SJCRH30 (cell line): ENCODE data around the gene DPH3. TPM values are rescaled to one million over a fixed set of nuclear protein-coding genes. Genes with fewer than 3 reads are reported as not detected.

ENCODE experiments used
- DNase-seq, 2 experiments: peaks; one replicate each; pipeline ENCODE4 v3.0.0-alpha.2; 2015 to 2020
- H3K27ac ChIP-seq: fragments of 250-450 bp; sonication (Bioruptor Pico); 2 replicates; pipeline ENCODE4 v1.5.1; 2020; ENCODE audit warnings: mild to moderate bottlenecking, moderate library complexity
- H3K27me3 ChIP-seq: fragments of 250-450 bp; sonication (Bioruptor Pico); 2 replicates; pipeline ENCODE4 v1.5.1; 2020; ENCODE audit warnings: mild to moderate bottlenecking, moderate library complexity
- H3K36me3 ChIP-seq: fragments of 250-450 bp; sonication (Bioruptor Pico); 2 replicates; pipeline ENCODE4 v1.5.1; 2020; ENCODE audit warnings: mild to moderate bottlenecking, moderate library complexity
- H3K4me1 ChIP-seq: fragments of 250-450 bp; sonication (Bioruptor Pico); 2 replicates; pipeline ENCODE4 v1.5.1; 2020; ENCODE audit warnings: mild to moderate bottlenecking, moderate library complexity
- H3K4me3 ChIP-seq: fragments of 250-450 bp; sonication (Bioruptor Pico); 2 replicates; pipeline ENCODE4 v1.5.1; 2020; ENCODE audit warnings: mild to moderate bottlenecking, moderate library complexity
- H3K9me3 ChIP-seq: fragments of 250-450 bp; sonication (Bioruptor Pico); replicated peaks from 2 replicates; pipeline ENCODE4 v1.5.1; 2020; ENCODE audit warnings: mild to moderate bottlenecking, moderate library complexity
- total RNA-seq: library from RNA; depleted of rRNA; stranded (reverse); fragments of >200 nt; shearing (Covaris generic); gene quantifications from 2 replicates; pipeline ENCODE4 v1.2.3, GENCODE V29; 2014

Gene DPH3
- total RNA-seq, 1 experiment from 2014 or later: 24.1 TPM

DNA sequence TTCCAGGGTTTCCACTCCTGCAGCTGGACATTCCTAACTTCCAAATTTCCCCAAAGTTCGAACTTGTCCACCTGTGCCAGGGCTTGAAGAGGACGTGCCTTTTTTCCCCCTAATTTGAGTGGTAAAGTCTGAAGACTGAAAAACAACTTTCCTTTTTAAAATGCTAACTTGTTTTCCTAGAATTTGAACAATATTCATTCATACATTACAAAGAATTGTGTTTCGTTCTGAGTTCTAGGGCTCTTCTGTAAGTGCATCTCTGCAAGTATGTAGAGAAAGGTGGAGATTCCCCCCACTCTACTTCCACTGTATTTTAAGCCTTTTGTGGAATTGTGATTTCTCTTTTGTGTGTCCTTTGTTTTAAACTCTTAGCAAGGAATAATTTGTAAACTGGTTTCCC is 9.4 kb downstream of the DPH3 start:
- H3K4me1 ChIP-seq: peaks cover 3% of the 10 kb centered on the region; the same call in 1 of the 2 replicates
- DNase-seq: no peak
- no peak overlapping the region for H3K4me3 ChIP-seq
- H3K36me3 ChIP-seq: no peaks in the 10 kb centered on the region; the same call in 1 of the 2 replicates
- H3K27ac ChIP-seq: no peak overlapping the region
- H3K9me3 ChIP-seq: no peaks in the 10 kb centered on the region
- no peaks in the 10 kb centered on the region for H3K27me3 ChIP-seq

DNA sequence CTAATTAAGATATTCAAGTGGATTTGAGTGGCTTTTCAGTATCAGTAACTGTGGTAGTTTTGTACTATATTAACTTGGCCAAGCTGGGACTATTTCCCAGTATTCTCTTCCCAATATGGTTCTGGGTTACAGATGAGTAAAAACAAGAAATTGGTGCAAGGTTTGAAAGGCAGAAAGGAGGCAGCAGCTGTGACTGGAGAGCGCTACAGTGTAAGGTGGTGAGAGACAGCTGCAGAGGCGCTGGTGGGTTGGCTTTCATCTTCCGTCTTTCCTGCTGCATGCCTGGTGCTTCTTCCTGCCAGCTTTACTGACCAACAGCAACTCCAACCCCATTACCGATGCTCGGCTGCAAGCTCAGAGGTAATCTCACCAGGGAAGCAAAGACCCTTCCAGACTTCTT is 9.8 kb downstream of the DPH3 start:
- H3K36me3 ChIP-seq: no peaks in the 10 kb centered on the region; the same call in 1 of the 2 replicates

DNA sequence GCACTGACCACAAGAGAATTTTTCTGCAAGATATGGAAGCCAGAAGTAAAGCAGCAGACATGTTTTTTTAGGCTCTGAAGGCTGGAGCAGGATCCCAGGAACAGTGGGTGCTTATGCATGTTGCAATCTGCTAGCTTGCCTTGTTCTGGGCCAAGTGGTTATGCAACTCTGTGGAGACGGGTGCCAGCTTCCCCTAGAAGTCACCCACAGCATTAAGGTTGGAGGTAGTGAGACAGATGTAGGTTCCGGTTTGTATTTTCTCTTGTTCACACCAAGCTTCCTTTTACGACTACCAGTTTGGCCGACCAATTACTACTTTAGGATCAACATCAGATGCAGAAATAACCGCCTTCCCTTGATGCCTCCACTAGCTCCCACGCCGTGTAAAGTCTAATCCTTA is 11.1 kb downstream of the DPH3 start:
- no peaks in the 10 kb centered on the region for H3K27me3 ChIP-seq
- DNase-seq: no peak

More for the DNA sequence above, 9.8 kb downstream of the DPH3 start:
- Histone ChIP-seq H3K27ac (no peak overlapping the region), H3K4me3 (no peak overlapping the region), H3K4me1 (peaks cover 3% of the 10 kb centered on the region; the same call in 1 of the 2 replicates), H3K27me3 (no peaks in the 10 kb centered on the region), H3K9me3 (no peaks in the 10 kb centered on the region)
- peak; percentile 29 to 63 for DNase-seq

DNA sequence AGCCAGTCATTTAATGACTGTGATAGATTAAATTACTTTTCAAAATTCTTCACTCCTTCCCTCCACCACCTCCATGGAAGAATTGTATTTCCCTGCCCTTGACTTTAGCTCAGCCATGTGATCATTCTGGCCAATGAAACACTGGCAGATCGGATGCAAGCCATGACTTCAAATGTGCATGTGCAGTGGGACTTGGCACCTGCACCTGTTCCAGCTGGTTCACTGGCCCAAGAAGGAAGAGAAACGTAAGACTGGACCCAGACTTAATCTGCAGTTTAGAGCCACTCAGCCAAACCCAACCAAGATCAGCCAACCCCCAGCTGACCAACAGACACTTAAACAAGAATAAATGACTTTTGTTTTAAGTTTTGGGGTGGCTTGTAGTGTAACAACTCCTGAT is 11.8 kb downstream of the DPH3 start:
- Histone ChIP-seq H3K27me3 (no peaks in the 10 kb centered on the region), H3K4me1 (peaks cover 3% of the 10 kb centered on the region; the same call in 1 of the 2 replicates), H3K9me3 (no peaks in the 10 kb centered on the region), H3K4me3 (no peak overlapping the region), H3K27ac (no peak overlapping the region), H3K36me3 (no peaks in the 10 kb centered on the region)
- DNase-seq: no peak

More for the DNA sequence above, 11.1 kb downstream of the DPH3 start:
- peaks cover 3% of the 10 kb centered on the region; the same call in 1 of the 2 replicates for H3K4me1 ChIP-seq
- no peak overlapping the region for H3K4me3 ChIP-seq
- H3K9me3 ChIP-seq: no peaks in the 10 kb centered on the region
- no peak overlapping the region for H3K27ac ChIP-seq
- no peaks in the 10 kb centered on the region for H3K36me3 ChIP-seq

DNA sequence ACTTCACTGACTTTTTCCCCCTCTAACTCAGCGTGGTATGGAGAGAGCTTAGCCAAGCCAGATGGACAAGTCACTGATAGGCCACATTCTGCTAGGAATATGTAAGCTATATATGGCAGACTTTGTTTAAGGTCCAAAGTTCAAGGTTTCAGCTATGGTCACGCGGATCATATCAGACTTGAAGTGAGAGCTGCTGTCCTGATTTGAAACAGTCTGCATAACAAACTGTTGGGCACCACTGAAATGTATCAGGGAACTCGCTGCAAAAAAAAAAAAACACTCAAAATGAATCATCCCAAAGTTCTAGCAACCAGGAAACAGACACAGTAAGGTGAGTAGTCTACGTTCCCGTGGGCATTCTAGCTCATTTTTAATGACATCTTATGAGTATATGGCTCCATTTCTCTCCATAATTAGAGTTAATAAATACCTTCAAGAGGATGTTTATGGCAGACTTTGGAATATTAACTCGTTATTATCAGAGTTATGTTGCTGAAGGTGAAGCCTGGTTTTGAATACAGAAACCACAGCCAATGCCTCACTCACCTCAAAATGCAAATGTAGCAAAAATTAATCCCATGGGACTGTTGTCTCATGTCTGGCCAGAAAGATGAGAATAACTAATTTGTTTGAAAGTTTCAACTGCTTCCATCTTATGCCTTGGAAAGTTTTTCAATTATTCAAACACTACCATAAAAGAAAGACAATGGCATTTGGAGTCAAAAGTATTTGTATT is 12.3 kb downstream of the DPH3 start:
- no peaks in the 10 kb centered on the region for H3K27me3 ChIP-seq
- no peaks in the 10 kb centered on the region for H3K36me3 ChIP-seq
- no peak overlapping the region for H3K4me3 ChIP-seq
- H3K27ac ChIP-seq: no peak overlapping the region
- peaks cover 3% of the 10 kb centered on the region; the same call in 1 of the 2 replicates for H3K4me1 ChIP-seq
- no peaks in the 10 kb centered on the region for H3K9me3 ChIP-seq
- DNase-seq: no peak

DNA sequence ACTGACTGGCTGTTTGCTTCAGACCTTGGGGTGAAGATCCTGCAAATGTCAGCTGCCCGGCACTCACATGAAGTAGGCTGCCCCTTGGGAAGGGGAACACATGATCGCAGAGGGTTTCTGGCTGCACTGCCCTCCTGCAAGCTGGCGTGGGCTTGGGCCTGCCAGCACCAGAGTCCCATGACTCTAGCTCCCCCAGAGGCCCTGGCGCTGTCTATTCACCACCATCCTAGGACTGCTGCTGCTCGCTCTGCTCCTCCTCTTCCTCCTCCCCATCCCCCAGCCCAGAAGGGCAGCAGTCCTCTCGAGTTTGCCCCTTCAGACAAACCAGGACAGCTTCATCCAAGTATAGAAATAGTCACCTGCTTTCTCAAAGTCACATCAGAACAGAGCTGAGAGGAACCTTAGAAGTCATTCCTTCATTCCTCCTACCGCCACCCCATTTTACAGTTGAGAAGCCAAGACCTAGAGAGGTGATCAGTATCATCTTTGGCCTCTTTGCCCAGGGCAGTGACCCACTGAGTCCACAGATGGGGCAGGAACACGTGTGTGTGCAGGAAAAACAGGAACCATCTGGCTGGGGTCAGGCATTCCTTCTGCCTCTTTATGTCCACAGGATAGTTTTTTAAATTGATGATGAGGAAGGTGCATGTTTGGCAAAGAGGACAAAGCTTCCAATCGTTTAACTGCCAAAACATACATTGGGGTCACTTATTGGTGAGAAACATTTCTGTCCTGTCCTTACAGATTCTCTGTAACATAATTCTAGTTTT is 13.2 kb downstream of the DPH3 start:
- DNase-seq: no peak

DNA sequence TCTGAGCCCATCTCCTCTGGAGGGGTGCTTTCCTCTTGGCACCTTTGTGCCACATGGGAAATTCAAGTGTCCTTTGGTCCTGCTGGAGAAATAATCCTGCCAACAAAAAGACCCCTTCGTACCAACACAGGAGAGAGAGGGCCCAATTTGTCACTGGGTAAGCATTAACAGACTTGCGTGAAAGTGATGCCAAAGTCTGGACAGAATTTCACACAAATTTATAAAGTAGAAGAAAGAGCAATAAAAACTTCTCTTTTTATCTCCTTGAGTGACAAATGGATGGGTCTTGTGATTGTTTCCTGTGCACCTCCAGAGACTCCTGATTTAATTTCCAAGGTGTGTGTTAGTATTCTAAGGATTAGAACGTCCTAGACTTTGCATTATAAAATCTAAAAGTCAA is 14.9 kb downstream of the DPH3 start:
- Histone ChIP-seq H3K36me3 (no peaks in the 10 kb centered on the region), H3K4me3 (no peak overlapping the region), H3K9me3 (no peaks in the 10 kb centered on the region), H3K27ac (no peak overlapping the region), H3K4me1 (peaks cover 3% of the 10 kb centered on the region; the same call in 1 of the 2 replicates), H3K27me3 (no peaks in the 10 kb centered on the region)
- no peak for DNase-seq

More for the DNA sequence above, 13.2 kb downstream of the DPH3 start:
- Histone ChIP-seq H3K27ac (no peak overlapping the region), H3K27me3 (no peaks in the 10 kb centered on the region), H3K9me3 (no peaks in the 10 kb centered on the region), H3K4me3 (no peak overlapping the region), H3K4me1 (peaks cover 3% of the 10 kb centered on the region; the same call in 1 of the 2 replicates), H3K36me3 (no peaks in the 10 kb centered on the region)

DNA sequence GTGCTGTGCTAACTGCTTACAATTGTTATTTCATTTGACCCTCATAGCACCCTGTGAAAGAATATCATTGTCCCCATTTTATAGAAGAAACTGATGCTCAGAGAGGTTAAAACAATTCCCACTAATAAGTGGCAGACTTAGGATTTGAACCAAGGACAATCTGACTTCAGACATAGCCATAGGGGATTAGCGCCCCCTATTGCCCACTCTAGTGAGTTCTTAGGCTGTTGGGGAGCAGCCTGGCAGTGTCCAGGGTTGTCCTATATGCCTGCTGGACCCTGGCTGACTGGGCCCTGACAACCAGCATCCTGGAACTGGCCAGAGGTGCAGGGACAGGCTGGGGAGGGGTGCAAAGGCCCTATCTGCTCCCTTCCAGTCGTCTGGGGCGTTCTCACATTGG is 15.4 kb downstream of the DPH3 start:
- H3K9me3 ChIP-seq: no peaks in the 10 kb centered on the region

DNA sequence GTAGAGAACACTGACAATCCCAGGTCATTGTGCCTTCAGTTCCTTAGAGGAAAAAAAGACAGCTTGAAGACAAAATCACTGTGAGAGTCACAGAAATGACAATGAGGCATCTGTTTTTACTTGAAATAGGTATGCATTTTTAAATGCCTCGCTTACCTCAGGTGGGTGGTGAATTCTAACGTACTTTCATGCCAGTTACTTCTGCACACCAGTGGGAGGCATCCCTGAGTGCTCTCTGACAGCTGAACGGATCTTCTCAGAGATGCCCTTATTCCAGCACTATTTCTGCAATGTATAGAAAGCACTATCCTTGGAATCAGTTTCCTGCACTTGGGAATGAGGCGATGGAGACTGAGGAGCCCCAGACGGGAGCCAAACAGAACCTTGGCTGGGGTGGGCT is 16.2 kb downstream of the DPH3 start:
- no peaks in the 10 kb centered on the region for H3K4me1 ChIP-seq
- no peaks in the 10 kb centered on the region for H3K36me3 ChIP-seq
- H3K9me3 ChIP-seq: no peaks in the 10 kb centered on the region
- DNase-seq: no peak
- H3K27me3 ChIP-seq: no peaks in the 10 kb centered on the region
- no peak overlapping the region for H3K27ac ChIP-seq
- no peak overlapping the region for H3K4me3 ChIP-seq

More for the DNA sequence above, 15.4 kb downstream of the DPH3 start:
- Histone ChIP-seq H3K27me3 (no peaks in the 10 kb centered on the region), H3K4me3 (no peak overlapping the region), H3K36me3 (no peaks in the 10 kb centered on the region), H3K4me1 (no peaks in the 10 kb centered on the region), H3K27ac (no peak overlapping the region)
- peak; percentile 35 to 58 for DNase-seq

DNA sequence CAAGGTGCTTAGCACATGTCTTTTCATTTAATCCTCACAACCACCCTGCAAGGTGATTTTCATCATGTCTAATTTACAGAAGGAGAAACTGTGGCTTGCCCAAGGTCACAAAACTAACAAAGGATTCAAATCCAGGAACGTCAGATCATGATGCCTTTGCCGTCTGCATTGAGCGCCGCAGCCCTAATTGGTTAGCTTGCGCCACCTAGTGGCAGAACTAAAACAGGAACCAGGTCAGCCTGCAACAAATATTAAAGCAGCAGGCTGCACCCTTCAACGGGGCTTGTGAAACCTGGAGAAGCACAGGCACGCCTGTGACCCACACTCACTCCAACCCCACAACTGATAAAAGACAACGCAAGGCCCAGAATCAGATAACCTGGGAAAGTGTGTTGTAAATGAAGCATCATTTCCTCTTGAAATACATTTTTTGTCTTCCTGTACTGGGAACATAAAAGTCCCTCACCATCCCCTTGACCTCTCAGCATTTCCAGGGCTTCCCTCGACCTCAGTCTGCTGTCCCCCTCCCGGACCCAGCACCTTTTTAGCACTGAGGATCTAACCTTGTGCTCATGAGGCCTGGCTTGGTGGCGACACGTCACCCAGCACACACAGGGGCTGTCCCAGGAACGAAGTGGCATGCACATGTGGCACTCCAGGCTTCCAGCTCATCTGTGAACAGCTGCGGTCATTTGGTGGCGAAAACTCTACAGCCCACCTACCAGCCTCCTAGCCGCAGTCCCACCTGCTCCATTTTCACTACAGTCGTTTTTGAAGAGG is 17.3 kb downstream of the DPH3 start:
- DNase-seq: peak; percentile 69 to 90
- no peaks in the 10 kb centered on the region for H3K9me3 ChIP-seq
- H3K4me3 ChIP-seq: peak overlapping the region; percentile 11
- H3K27me3 ChIP-seq: no peaks in the 10 kb centered on the region
- no peaks in the 10 kb centered on the region for H3K4me1 ChIP-seq
- H3K27ac ChIP-seq: no peak overlapping the region
- no peaks in the 10 kb centered on the region for H3K36me3 ChIP-seq

DNA sequence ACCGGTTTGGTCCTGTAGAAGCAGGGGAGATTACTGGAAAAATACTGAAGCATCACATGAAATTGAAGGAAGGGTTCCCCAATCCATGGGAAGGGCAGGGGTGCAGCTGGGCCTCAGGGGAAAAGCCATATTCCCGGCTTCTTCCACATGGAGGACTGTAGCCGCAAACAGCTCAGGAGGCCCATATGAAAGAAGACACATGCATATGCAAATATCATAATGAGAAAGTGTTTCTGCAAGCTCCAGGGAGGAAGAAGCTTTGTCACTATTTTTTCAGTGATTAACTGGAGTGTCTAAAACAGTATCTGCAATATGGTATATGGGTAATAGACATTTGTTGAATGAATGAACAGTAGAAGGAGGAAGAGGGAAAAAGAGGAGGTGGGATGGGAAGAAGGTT is 19.1 kb downstream of the DPH3 start:
- H3K36me3 ChIP-seq: no peaks in the 10 kb centered on the region
- H3K4me1 ChIP-seq: no peaks in the 10 kb centered on the region
- no peak overlapping the region for H3K27ac ChIP-seq
- H3K27me3 ChIP-seq: no peaks in the 10 kb centered on the region
- H3K9me3 ChIP-seq: no peaks in the 10 kb centered on the region
- no peak for DNase-seq
- no peak overlapping the region for H3K4me3 ChIP-seq

DNA sequence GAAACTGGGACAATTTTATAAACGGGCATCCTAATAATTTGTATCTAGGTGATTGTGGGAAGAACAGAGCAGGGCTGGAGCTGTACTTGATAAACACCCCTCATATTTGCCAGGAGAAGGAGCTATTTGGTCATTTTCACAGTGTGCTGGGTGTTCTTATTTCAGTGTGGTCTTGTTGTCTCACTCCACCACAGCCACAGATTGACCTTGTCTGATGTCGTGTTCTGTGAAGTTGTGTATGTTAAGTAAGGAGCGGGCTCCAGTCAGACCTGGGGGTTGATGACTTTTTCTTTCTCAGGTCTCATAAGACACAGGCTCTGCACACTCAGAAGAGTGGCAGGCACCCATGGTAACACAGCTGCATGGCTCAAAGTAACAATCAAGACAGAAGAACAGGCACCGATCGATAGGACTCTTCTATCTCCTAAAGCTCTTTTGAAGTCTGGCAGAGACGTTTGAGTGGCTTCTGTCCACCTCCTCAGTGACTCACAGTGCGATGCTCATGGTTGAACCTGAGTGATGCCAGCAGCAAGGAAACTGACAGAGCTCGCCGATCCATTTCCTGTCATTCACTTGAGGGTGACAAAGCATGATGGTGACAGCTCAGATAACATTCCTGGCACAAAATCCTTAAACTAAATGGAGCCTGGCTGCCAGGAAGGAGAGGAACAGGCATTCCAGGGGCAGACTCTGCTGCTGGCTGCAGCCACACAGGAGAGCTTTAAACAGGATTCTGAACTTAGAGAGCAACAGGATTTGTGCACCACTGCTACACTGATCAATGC is 20.8 kb downstream of the DPH3 start:
- H3K36me3 ChIP-seq: no peaks in the 10 kb centered on the region
- H3K9me3 ChIP-seq: no peaks in the 10 kb centered on the region
- H3K27me3 ChIP-seq: no peaks in the 10 kb centered on the region
- no peaks in the 10 kb centered on the region for H3K4me1 ChIP-seq
- H3K4me3 ChIP-seq: no peak overlapping the region
- no peak for DNase-seq
- no peak overlapping the region for H3K27ac ChIP-seq

DNA sequence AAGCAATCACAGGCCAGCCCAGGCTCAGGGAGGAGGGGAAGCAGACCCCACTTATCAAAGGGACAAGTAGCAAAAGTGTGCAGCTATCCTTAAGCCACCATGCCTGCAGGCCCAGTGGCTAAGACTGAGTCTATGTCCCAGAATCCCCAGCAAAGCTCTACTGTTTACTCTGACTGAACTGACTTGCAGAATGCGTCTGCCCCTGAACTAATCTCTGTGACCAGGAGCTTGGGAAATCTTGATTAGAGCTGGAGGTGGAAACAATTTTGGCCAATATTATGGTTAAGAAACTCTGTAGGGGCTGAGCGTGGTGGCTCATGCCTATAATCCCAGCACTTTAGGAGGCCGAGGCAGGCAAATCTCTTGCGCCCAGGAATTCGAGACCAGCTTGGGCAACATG is 22.6 kb downstream of the DPH3 start:
- H3K27me3 ChIP-seq: no peaks in the 10 kb centered on the region
- H3K9me3 ChIP-seq: no peaks in the 10 kb centered on the region
- H3K36me3 ChIP-seq: no peaks in the 10 kb centered on the region
- H3K4me3 ChIP-seq: no peak overlapping the region
- DNase-seq: no peak
- no peak overlapping the region for H3K27ac ChIP-seq
- no peaks in the 10 kb centered on the region for H3K4me1 ChIP-seq

DNA sequence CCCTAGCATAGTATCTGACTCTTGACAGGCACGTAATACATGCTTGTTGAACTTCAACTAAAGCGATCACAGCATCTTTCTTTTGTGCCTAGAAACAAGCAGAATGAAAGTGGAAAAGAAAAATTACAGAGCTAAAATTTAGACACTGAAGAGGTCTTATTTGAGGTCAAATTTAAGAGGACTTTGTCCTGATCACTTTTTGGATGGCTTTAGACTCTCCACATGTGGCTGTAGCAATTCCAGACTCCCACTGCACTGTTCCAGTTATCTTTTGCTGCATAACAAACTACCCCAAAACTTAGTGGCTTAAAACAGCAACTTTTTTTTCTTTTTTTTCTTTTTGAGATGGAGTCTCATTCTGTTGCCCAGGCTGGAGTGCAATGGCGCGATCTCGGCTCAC is 23.5 kb downstream of the DPH3 start:
- Histone ChIP-seq H3K36me3 (no peaks in the 10 kb centered on the region), H3K27ac (no peak overlapping the region)

More for the DNA sequence above, 23.5 kb downstream of the DPH3 start:
- no peak for DNase-seq
- no peak overlapping the region for H3K4me3 ChIP-seq
- no peaks in the 10 kb centered on the region for H3K4me1 ChIP-seq
- no peaks in the 10 kb centered on the region for H3K27me3 ChIP-seq
- H3K9me3 ChIP-seq: no peaks in the 10 kb centered on the region
